SJSA1 (cell line): ENCODE results near the gene ZC3H4. TPM values are rescaled to one million over a fixed set of nuclear protein-coding genes. Genes with fewer than 3 reads are reported as not detected.
"Not testable (repeated sequence)": the region's sequence is repeated elsewhere in the genome, so short reads cannot be mapped to it uniquely, and the experiment has no call there.

ENCODE experiments used
- DNase-seq, 2 experiments: peaks; one replicate each; pipeline ENCODE4 v3.0.0-alpha.2; 2015 to 2020; ENCODE audit warnings: low spot score in 2 of 2, low read depth in 1 of 2
- H3K27ac ChIP-seq: fragments of 250-450 bp; sonication (Bioruptor Pico); 2 replicates; pipeline ENCODE4 v1.5.1; 2020; ENCODE audit warnings: mild to moderate bottlenecking, moderate library complexity
- H3K27me3 ChIP-seq: fragments of 250-450 bp; sonication (Bioruptor Pico); replicated peaks from 2 replicates; pipeline ENCODE4 v1.5.1; 2020; ENCODE audit warnings: mild to moderate bottlenecking, moderate library complexity
- H3K36me3 ChIP-seq: fragments of 250-450 bp; sonication (Bioruptor Pico); 2 replicates; pipeline ENCODE4 v1.5.1; 2020; ENCODE audit warnings: mild to moderate bottlenecking
- H3K4me1 ChIP-seq: fragments of 250-450 bp; sonication (Bioruptor Pico); replicated peaks from 2 replicates; pipeline ENCODE4 v1.6.1; 2021; ENCODE audit warnings: mild to moderate bottlenecking
- H3K4me3 ChIP-seq: fragments of 250-450 bp; sonication (Bioruptor Pico); 2 replicates; pipeline ENCODE4 v1.5.1; 2020; ENCODE audit warnings: mild to moderate bottlenecking
- H3K9me3 ChIP-seq: fragments of 250-450 bp; sonication (Bioruptor Pico); replicated peaks from 2 replicates; pipeline ENCODE4 v1.5.1; 2020; ENCODE audit warnings: mild to moderate bottlenecking
- total RNA-seq: library from RNA; depleted of rRNA; stranded (reverse); fragments of >200 nt; shearing (Covaris generic); gene quantifications from 2 replicates; pipeline ENCODE4 v1.2.3, GENCODE V29; 2014

The ZC3H4 gene
- total RNA-seq, 1 experiment from 2014 or later: 11.1 TPM

GRCh38 chr19:47109177-47109540, 4.4 kb downstream of the ZC3H4 start:
- peak overlapping the region; percentile 99 for H3K27ac ChIP-seq
- H3K4me3 ChIP-seq: no peak overlapping the region
- no peak for DNase-seq
- H3K4me1 ChIP-seq: peaks cover 46% of the 10 kb centered on the region
- H3K36me3 ChIP-seq: peaks cover 59% of the 10 kb centered on the region
- no peaks in the 10 kb centered on the region for H3K9me3 ChIP-seq
- H3K27me3 ChIP-seq: no peaks in the 10 kb centered on the region

- peak in 1 of 2 experiments; percentile 22 for DNase-seq
- peaks cover 59% of the 10 kb centered on the region for H3K36me3 ChIP-seq
- H3K4me1 ChIP-seq: peaks cover 42% of the 10 kb centered on the region
- H3K27ac ChIP-seq: peak overlapping the region; percentile 18
- no peaks in the 10 kb centered on the region for H3K9me3 ChIP-seq
- H3K27me3 ChIP-seq: no peaks in the 10 kb centered on the region
- no peak overlapping the region for H3K4me3 ChIP-seq
These were observed 5.4 kb downstream of the ZC3H4 start for GRCh38 chr19:47107953-47108746.

- H3K4me3 ChIP-seq: no peak overlapping the region
- peak overlapping the region; percentile 18 for H3K27ac ChIP-seq
- peaks cover 58% of the 10 kb centered on the region for H3K36me3 ChIP-seq
- H3K27me3 ChIP-seq: no peaks in the 10 kb centered on the region
- DNase-seq: peak in 1 of 2 experiments; percentile 60
- no peaks in the 10 kb centered on the region for H3K9me3 ChIP-seq
- peaks cover 42% of the 10 kb centered on the region for H3K4me1 ChIP-seq
These were observed 6.2 kb downstream of the ZC3H4 start for GRCh38 chr19:47107202-47107952.

- no peak for DNase-seq
- H3K4me1 ChIP-seq: peaks cover 42% of the 10 kb centered on the region
- no peaks in the 10 kb centered on the region for H3K27me3 ChIP-seq
- no peak overlapping the region for H3K4me3 ChIP-seq
- H3K9me3 ChIP-seq: no peaks in the 10 kb centered on the region
- H3K36me3 ChIP-seq: peaks cover 60% of the 10 kb centered on the region
- H3K27ac ChIP-seq: peak overlapping the region; percentile 18
These were observed 6.8 kb downstream of the ZC3H4 start for GRCh38 chr19:47106821-47107201.

GRCh38 chr19:47105874-47106273, 7.7 kb downstream of the ZC3H4 start:
- Histone ChIP-seq H3K27ac (no peak overlapping the region), H3K4me3 (no peak overlapping the region), H3K4me1 (peaks cover 42% of the 10 kb centered on the region), H3K27me3 (no peaks in the 10 kb centered on the region), H3K36me3 (peaks cover 54% of the 10 kb centered on the region), H3K9me3 (no peaks in the 10 kb centered on the region)
- DNase-seq: no peak

- Histone ChIP-seq H3K4me1 (peaks cover 33% of the 10 kb centered on the region), H3K4me3 (no peak overlapping the region), H3K36me3 (peaks cover 47% of the 10 kb centered on the region), H3K9me3 (no peaks in the 10 kb centered on the region), H3K27ac (no peak overlapping the region), H3K27me3 (no peaks in the 10 kb centered on the region)
- no peak for DNase-seq
These were observed 8.9 kb downstream of the ZC3H4 start for GRCh38 chr19:47104680-47105079.

GRCh38 chr19:47102346-47103060, 11.1 kb downstream of the ZC3H4 start:
- Histone ChIP-seq H3K27ac (no peak overlapping the region), H3K36me3 (peaks cover 46% of the 10 kb centered on the region), H3K4me1 (peaks cover 11% of the 10 kb centered on the region), H3K27me3 (no peaks in the 10 kb centered on the region), H3K4me3 (no peak overlapping the region), H3K9me3 (no peaks in the 10 kb centered on the region)
- DNase-seq: no peak

- peaks cover 54% of the 10 kb centered on the region for H3K36me3 ChIP-seq
- H3K27me3 ChIP-seq, DNase-seq, H3K27ac ChIP-seq, H3K9me3 ChIP-seq, H3K4me1 ChIP-seq, H3K4me3 ChIP-seq: not testable (repeated sequence)
These were observed 12.5 kb downstream of the ZC3H4 start for GRCh38 chr19:47101116-47101515.

- no peaks in the 10 kb centered on the region for H3K4me1 ChIP-seq
- H3K9me3 ChIP-seq: no peaks in the 10 kb centered on the region
- no peak overlapping the region for H3K27ac ChIP-seq
- H3K4me3 ChIP-seq: no peak overlapping the region
- peaks cover 51% of the 10 kb centered on the region for H3K36me3 ChIP-seq
- no peaks in the 10 kb centered on the region for H3K27me3 ChIP-seq
- DNase-seq: no peak
These were observed 13.3 kb downstream of the ZC3H4 start for GRCh38 chr19:47100290-47100689.

- Histone ChIP-seq H3K36me3 (peaks cover 49% of the 10 kb centered on the region), H3K4me1 (no peaks in the 10 kb centered on the region), H3K4me3 (no peak overlapping the region), H3K27ac (no peak overlapping the region), H3K9me3 (no peaks in the 10 kb centered on the region), H3K27me3 (no peaks in the 10 kb centered on the region)
- DNase-seq: no peak
These were observed 14.0 kb downstream of the ZC3H4 start for GRCh38 chr19:47099576-47100050.

GRCh38 chr19:47098608-47099007, 15.0 kb downstream of the ZC3H4 start:
- Histone ChIP-seq H3K4me3 (no peak overlapping the region), H3K27me3 (no peaks in the 10 kb centered on the region), H3K4me1 (no peaks in the 10 kb centered on the region), H3K9me3 (no peaks in the 10 kb centered on the region), H3K27ac (no peak overlapping the region), H3K36me3 (peaks cover 56% of the 10 kb centered on the region)
- no peak for DNase-seq

- H3K4me1 ChIP-seq: no peaks in the 10 kb centered on the region
- DNase-seq: no peak
- H3K9me3 ChIP-seq: no peaks in the 10 kb centered on the region
- H3K4me3 ChIP-seq: no peak overlapping the region
- H3K27ac ChIP-seq: no peak overlapping the region
- peaks cover 64% of the 10 kb centered on the region for H3K36me3 ChIP-seq
- no peaks in the 10 kb centered on the region for H3K27me3 ChIP-seq
These were observed 16.0 kb downstream of the ZC3H4 start for GRCh38 chr19:47097396-47098201.

- no peak overlapping the region for H3K27ac ChIP-seq
These were observed 16.9 kb downstream of the ZC3H4 start for GRCh38 chr19:47096721-47097120.

More at GRCh38 chr19:47096721-47097120, 16.9 kb downstream of the ZC3H4 start:
- Histone ChIP-seq H3K27me3 (no peaks in the 10 kb centered on the region), H3K9me3 (no peaks in the 10 kb centered on the region), H3K36me3 (peaks cover 65% of the 10 kb centered on the region), H3K4me3 (no peak overlapping the region), H3K4me1 (no peaks in the 10 kb centered on the region)
- DNase-seq: no peak
